Naive thymus-derived CD4-positive, alpha-beta T cell (primary cell): ENCODE data around the gene SEL1L3. TPM values are rescaled to one million over a fixed set of nuclear protein-coding genes. Genes with fewer than 3 reads are reported as not detected.

ENCODE experiments used
- ATAC-seq: fragments of 150-1000 bp; cut with Tn5 transposase; 2 replicates; pipeline ENCODE4 v1.10.0; 2021; ENCODE audit warnings: mild to moderate bottlenecking, moderate library complexity
- CTCF ChIA-PET: fragments of 350-600 bp; sonication (Branson Sonifier 250); formaldehyde crosslinking; loops from one replicate; lab custom pipeline; 2021; ENCODE audit warnings: antibody characterized with exemption; lab: Charles Lee
- POLR2A ChIA-PET: fragments of 350-600 bp; sonication (Branson Sonifier 250); formaldehyde crosslinking; loops from one replicate; lab custom pipeline; 2021; ENCODE audit warnings: antibody characterized with exemption, inconsistent platforms; lab: Charles Lee
- DNase-seq, 9 donors: peaks; one replicate each; pipeline versions ENCODE4 v3.0.0 to v3.0.0-alpha.2; 2020 to 2022; ENCODE audit warnings: mixed read lengths in 1 of 9
- H3K27ac ChIP-seq: one replicate; pipeline ENCODE4 v1.7.0; 2013; ENCODE audit warnings: mild to moderate bottlenecking, low read depth, low read length, moderate library complexity
- H3K27me3 ChIP-seq, 2 donors: one replicate each; pipeline ENCODE4 v1.7.0; 2013; ENCODE audit warnings: low read length in 2 of 2, mild to moderate bottlenecking in 2 of 2, moderate library complexity in 2 of 2; ENCODE audit not compliant: control insufficient read depth in 2 of 2, insufficient read depth in 2 of 2
- H3K36me3 ChIP-seq, 3 experiments: 1 replicate in 2 of 3; 2 replicates in 1 of 3; pipeline ENCODE4 v1.7.0; 2013; ENCODE audit warnings: low read length in 3 of 3, mild to moderate bottlenecking in 3 of 3, moderate library complexity in 1 of 3; ENCODE audit not compliant: insufficient read depth in 3 of 3, control insufficient read depth in 2 of 3
- H3K4me1 ChIP-seq, 2 donors: one replicate each; pipeline ENCODE4 v1.7.0; 2013; ENCODE audit warnings: low read length in 2 of 2, mild to moderate bottlenecking in 2 of 2, moderate library complexity in 1 of 2; ENCODE audit not compliant: control insufficient read depth in 2 of 2, insufficient read depth in 2 of 2
- H3K4me3 ChIP-seq: 2 replicates; pipeline ENCODE4 v1.7.0; 2013; ENCODE audit warnings: mild to moderate bottlenecking, low read length
- H3K9me3 ChIP-seq, 3 experiments: 1 replicate in 2 of 3; 2 replicates in 1 of 3; pipeline ENCODE4 v1.7.0; 2013; ENCODE audit warnings: low read length in 3 of 3; ENCODE audit not compliant: control insufficient read depth in 2 of 3
- H3K27ac Mint-ChIP-seq, 9 donors: one replicate each; pipeline ENCODE4 v1.8.0; 2020 to 2022; ENCODE audit warnings: mixed read lengths in 9 of 9, mild to moderate bottlenecking in 8 of 9, moderate library complexity in 5 of 9, inconsistent platforms in 2 of 9
- H3K27me3 Mint-ChIP-seq, 5 donors: one replicate each; pipeline ENCODE4 v1.8.0; 2021 to 2022; ENCODE audit warnings: mixed read lengths in 5 of 5, mild to moderate bottlenecking in 1 of 5
- H3K36me3 Mint-ChIP-seq, 5 donors: one replicate each; pipeline ENCODE4 v1.8.0; 2020 to 2022; ENCODE audit warnings: mixed read lengths in 5 of 5, mild to moderate bottlenecking in 3 of 5, inconsistent platforms in 1 of 5
- H3K4me1 Mint-ChIP-seq, 7 donors: one replicate each; pipeline ENCODE4 v1.8.0; 2020 to 2022; ENCODE audit warnings: mixed read lengths in 7 of 7, mild to moderate bottlenecking in 3 of 7, inconsistent platforms in 1 of 7
- H3K4me3 Mint-ChIP-seq, 10 donors: one replicate each; pipeline ENCODE4 v1.8.0; 2020 to 2022; ENCODE audit warnings: mild to moderate bottlenecking in 10 of 10, mixed read lengths in 10 of 10, moderate library complexity in 6 of 10, inconsistent platforms in 2 of 10
- H3K9me3 Mint-ChIP-seq, 11 donors: one replicate each; pipeline ENCODE4 v1.8.0; 2020 to 2022; ENCODE audit warnings: mixed read lengths in 11 of 11, mild to moderate bottlenecking in 4 of 11, inconsistent platforms in 1 of 11, moderate library complexity in 1 of 11
- intact Hi-C, 2 donors: fragments of 100-400 bp; cut with micrococcal nuclease; formaldehyde crosslinking; loops; one replicate each; pipeline ENCODE4 v1.15.1; 2023
- polyA plus RNA-seq, 2 donors: library from polyadenylated mRNA; unstranded; fragments of 300-500 nt; fragmentation: Illumina TruSeq; gene quantifications; one replicate each; pipeline ENCODE4 v1.2.3, GENCODE V29; 2021
- total RNA-seq, 6 experiments: library from RNA in 5 of 6; stranded (reverse) in 5 of 6; gene quantifications; 1 replicate in 5 of 6; 2 replicates in 1 of 6; pipeline ENCODE4 v1.2.3 and lab custom pipeline; 2021 to 2026

The SEL1L3 gene
- total and polyA plus RNA-seq, 7 experiments from 2014 or later = 15.9 to 55.8 (median 42.3) TPM

- Mint-ChIP-seq H3K36me3 (peaks cover 3 to 39% (median 25%) of the 10 kb centered on the region in 5 donors), H3K9me3 (peaks cover 0 to 4% (median 0%) of the 10 kb centered on the region in 11 donors), H3K27ac (no peak overlapping the region), H3K4me1 (peaks cover 42 to 66% (median 54%) of the 10 kb centered on the region in 7 donors), H3K27me3 (no peaks in the 10 kb centered on the region), H3K4me3 (no peak overlapping the region)
- Histone ChIP-seq H3K9me3 (no peaks in the 10 kb centered on the region), H3K27ac (no peak overlapping the region), H3K4me3 (no peak overlapping the region), H3K36me3 (peaks cover 0 to 15% (median 0%) of the 10 kb centered on the region in 3 experiments), H3K27me3 (no peaks in the 10 kb centered on the region), H3K4me1 (peaks cover 5 to 14% of the 10 kb centered on the region in 2 donors)
- no peak for DNase-seq
- ChIA-PET POLR2A (interaction anchor here (0.5 kb wide), 1 partner anchor 9 kb away, joined by 3 read pairs; no protein-coding TSS in a partner anchor), CTCF (no interaction called here)
- intact Hi-C loops = no loop called here
- no peak for ATAC-seq
These were observed 16.7 kb downstream of the SEL1L3 start for GRCh38 chr4:25845841-25846653.

GRCh38 chr4:25844961-25845712 lies 17.7 kb downstream of the SEL1L3 start:
- H3K9me3 ChIP-seq = no peaks in the 10 kb centered on the region
- no peaks in the 10 kb centered on the region for H3K27me3 ChIP-seq
- H3K27ac ChIP-seq = no peak overlapping the region
- Mint-ChIP-seq H3K4me3 (peak overlapping the region in 1 of 10 donors; percentile 6), H3K36me3 (peaks cover 3 to 46% (median 25%) of the 10 kb centered on the region in 5 donors), H3K4me1 (peaks cover 41 to 70% (median 53%) of the 10 kb centered on the region in 7 donors), H3K27ac (no peak overlapping the region), H3K27me3 (no peaks in the 10 kb centered on the region), H3K9me3 (peaks cover 0 to 4% (median 0%) of the 10 kb centered on the region in 11 donors)
- ATAC-seq (peak; percentile 49), DNase-seq (no peak)
- intact Hi-C loops = loop anchor here (1.0 to 5.0 kb wide), 3 partner anchors 14 to 487 kb away; no protein-coding TSS in a partner anchor
- H3K4me1 ChIP-seq = peaks cover 5 to 14% of the 10 kb centered on the region in 2 donors
- ChIA-PET CTCF (no interaction called here), POLR2A (no interaction called here)
- H3K4me3 ChIP-seq = no peak overlapping the region
- H3K36me3 ChIP-seq = peaks cover 0 to 15% (median 0%) of the 10 kb centered on the region in 3 experiments

DNA sequence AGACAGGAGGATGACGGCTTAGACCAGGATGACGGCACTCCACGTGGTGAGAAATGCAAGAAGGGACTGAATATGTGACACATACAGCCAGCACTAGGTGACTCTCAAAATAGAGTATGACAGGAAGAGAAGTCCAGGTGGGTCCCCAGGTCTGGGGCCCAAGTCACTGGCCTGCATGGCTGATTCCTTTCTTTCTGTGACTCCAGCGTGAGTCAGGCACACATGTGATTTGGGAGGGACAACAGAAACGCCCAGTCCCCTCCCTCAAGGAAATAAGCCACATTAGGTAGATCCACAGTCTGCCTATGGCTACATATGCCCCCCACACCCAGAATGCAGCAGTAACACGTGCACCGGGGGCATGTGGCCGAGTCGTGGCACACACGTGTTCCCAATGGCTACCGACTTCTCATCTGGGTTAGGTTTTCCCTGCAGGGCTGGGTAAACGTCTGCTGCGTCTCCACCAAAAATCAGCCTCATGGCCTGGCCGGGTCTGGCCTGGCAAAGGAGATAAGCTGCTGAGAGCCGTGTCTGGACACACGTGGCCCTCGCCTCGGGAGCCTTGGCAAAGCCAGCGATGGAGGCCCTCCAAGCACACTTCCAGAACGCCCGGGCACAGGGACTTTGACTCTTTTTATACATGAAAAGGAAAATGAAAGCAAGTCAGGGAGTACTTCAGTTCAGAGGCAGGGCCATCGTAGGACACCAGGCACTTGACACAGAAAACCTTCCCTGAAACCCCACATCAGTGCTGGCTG lies 19.3 kb downstream of the SEL1L3 start:
- intact Hi-C loops = loop anchor here (1.0 to 5.0 kb wide), 3 partner anchors 16 to 489 kb away; no protein-coding TSS in a partner anchor
- Mint-ChIP-seq H3K36me3 (peaks cover 3 to 35% (median 21%) of the 10 kb centered on the region in 5 donors), H3K4me3 (peak overlapping the region in 8 of 10 donors; percentile 11 to 68 (median 49)), H3K27ac (peak overlapping the region in 7 of 9 donors; percentile 12 to 84 (median 41)), H3K9me3 (peaks cover 0 to 1% (median 0%) of the 10 kb centered on the region in 11 donors), H3K4me1 (peaks cover 35 to 62% (median 46%) of the 10 kb centered on the region in 7 donors), H3K27me3 (no peaks in the 10 kb centered on the region)
- DNase-seq = no peak
- peaks cover 5 to 14% of the 10 kb centered on the region in 2 donors for H3K4me1 ChIP-seq
- no peaks in the 10 kb centered on the region for H3K27me3 ChIP-seq
- ChIA-PET POLR2A (no interaction called here), CTCF (interaction anchor here (0.5 kb wide), 1 partner anchor 127 kb away, joined by 3 read pairs; no protein-coding TSS in a partner anchor)
- H3K4me3 ChIP-seq = no peak overlapping the region
- H3K36me3 ChIP-seq = peaks cover 0 to 15% (median 0%) of the 10 kb centered on the region in 3 experiments
- H3K9me3 ChIP-seq = no peaks in the 10 kb centered on the region
- no peak overlapping the region for H3K27ac ChIP-seq
- no peak for ATAC-seq

DNA sequence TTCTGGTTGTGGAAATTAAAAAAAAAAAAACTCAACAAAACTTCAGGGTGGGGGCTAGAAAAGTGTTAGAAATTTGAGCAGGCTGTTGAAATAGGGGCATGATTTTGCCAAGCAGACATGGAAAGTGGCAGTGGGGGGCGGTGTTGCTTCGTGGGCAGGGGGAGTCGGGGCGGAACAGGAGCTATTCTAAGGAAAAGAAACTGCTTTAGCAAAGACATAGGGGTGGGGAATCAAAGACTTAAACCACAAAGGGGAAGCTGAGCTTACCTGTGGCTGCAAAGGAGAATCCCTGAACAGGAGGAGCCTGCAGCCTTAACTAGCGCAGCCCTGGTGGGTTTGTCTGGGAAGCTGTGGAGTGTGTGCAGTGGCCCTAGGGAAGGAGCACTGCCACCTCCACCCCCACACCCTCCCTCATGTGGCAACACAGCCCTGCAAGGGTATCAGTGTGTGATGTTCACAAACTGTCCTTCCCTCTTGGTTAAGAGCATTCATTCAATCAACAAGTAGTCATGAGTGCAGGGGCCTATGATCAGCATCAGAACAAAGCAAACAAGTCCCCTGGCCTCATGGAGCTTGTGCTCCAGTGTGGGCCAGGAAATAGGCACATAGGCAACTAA lies 20.5 kb downstream of the SEL1L3 start:
- peaks cover 5 to 14% of the 10 kb centered on the region in 2 donors for H3K4me1 ChIP-seq
- POLR2A ChIA-PET = interaction anchor here (1.0 to 1.3 kb wide), 2 partner anchors 12 to 17 kb away, joined by 5 read pairs; no protein-coding TSS in a partner anchor
- Mint-ChIP-seq H3K9me3 (peaks cover 0 to 1% (median 0%) of the 10 kb centered on the region in 11 donors), H3K36me3 (peaks cover 3 to 37% (median 13%) of the 10 kb centered on the region in 5 donors), H3K27ac (peak overlapping the region in 4 of 9 donors; percentile 16 to 84 (median 40)), H3K27me3 (no peaks in the 10 kb centered on the region), H3K4me3 (peak overlapping the region; percentile 1 to 63 (median 40)), H3K4me1 (peaks cover 27 to 55% (median 37%) of the 10 kb centered on the region in 7 donors)
- H3K9me3 ChIP-seq = no peaks in the 10 kb centered on the region
- DNase-seq = peak in 7 of 9 donors; percentile 24 to 51 (median 46)
- H3K36me3 ChIP-seq = peaks cover 0 to 15% (median 0%) of the 10 kb centered on the region in 3 experiments
- no peak overlapping the region for H3K27ac ChIP-seq
- ATAC-seq = peak; percentile 78
- H3K4me3 ChIP-seq = no peak overlapping the region
- intact Hi-C loops = loop anchor here (1.0 to 5.0 kb wide), 8 partner anchors 17 to 568 kb away; partner anchors contain the start of genes SMIM20 (in 2 of the 2) and SEL1L3 (in 1 of the 2)
- no peaks in the 10 kb centered on the region for H3K27me3 ChIP-seq
- CTCF ChIA-PET = interaction anchor here (0.6 to 2.0 kb wide), 8 partner anchors 36 to 600 kb away, joined by 3 to 6 read pairs (median 3); no protein-coding TSS in a partner anchor

DNA sequence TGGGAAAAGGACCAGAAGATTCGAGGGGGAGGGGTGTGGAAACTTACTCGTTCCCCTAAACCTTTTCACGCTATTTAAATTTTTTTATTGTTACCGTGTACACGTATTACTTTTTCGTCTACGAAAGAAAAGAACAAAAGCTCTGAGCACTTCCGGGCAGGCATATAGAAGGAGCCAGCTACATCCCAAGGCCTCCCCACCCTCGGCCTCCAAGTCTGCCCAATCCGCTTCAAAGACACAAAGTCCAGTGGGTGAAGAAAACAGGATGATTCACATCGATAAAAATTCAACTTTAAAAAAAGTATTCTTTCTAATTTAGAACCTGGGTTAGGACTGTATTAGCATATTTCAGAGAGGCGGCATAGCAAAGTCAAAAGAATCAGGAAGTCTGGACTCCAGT lies 23.1 kb downstream of the SEL1L3 start:
- DNase-seq (no peak), ATAC-seq (no peak)
- H3K4me1 ChIP-seq = peaks cover 5 to 14% of the 10 kb centered on the region in 2 donors
- POLR2A ChIA-PET = no interaction called here
- Mint-ChIP-seq H3K36me3 (peaks cover 0 to 31% (median 8%) of the 10 kb centered on the region in 5 donors), H3K9me3 (no peaks in the 10 kb centered on the region), H3K27ac (no peak overlapping the region), H3K4me3 (no peak overlapping the region), H3K4me1 (peaks cover 29 to 46% (median 34%) of the 10 kb centered on the region in 7 donors), H3K27me3 (no peaks in the 10 kb centered on the region)
- H3K4me3 ChIP-seq = no peak overlapping the region
- CTCF ChIA-PET = no interaction called here
- no peaks in the 10 kb centered on the region for H3K27me3 ChIP-seq
- H3K27ac ChIP-seq = no peak overlapping the region
- intact Hi-C loops = loop anchor here (5.0 kb wide), 2 partner anchors 488 to 493 kb away; no protein-coding TSS in a partner anchor
- H3K36me3 ChIP-seq = no peaks in the 10 kb centered on the region
- H3K9me3 ChIP-seq = no peaks in the 10 kb centered on the region
